Erythroblast (primary cell): ENCODE data around the gene FARP1.

ENCODE experiments used
- GATA1 ChIP-seq: IDR thresholded peaks from 2 replicates; pipeline ENCODE4 v1.6.1; 2011; ENCODE audit warnings: low read depth, mild to moderate bottlenecking, control low read depth, low read length, moderate library complexity
- POLR2A ChIP-seq: IDR thresholded peaks from 2 replicates; pipeline ENCODE4 v1.6.1; 2011; ENCODE audit warnings: mild to moderate bottlenecking, low read length

- TF ChIP-seq POLR2A (no peak), GATA1 (no peak)
Observed at GRCh38 chr13:98360545-98360944, 217.7 kb downstream of the FARP1 start.
